ENCODE results near the gene TBC1D10B.
"Not testable (repeated sequence)": the region's sequence is repeated elsewhere in the genome, so short reads cannot be mapped to it uniquely, and the experiment has no call there.

Gene TBC1D10B

GRCh38 chr16:30324220-30324619 is 46.1 kb downstream of the TBC1D10B start:
- DNase-seq (ENCODE audit: low spot score), result not testable (repeated sequence)

- DNase-seq (ENCODE audit: low spot score), result not testable (repeated sequence)
Measured at GRCh38 chr16:30318647-30319046, 51.6 kb downstream of the TBC1D10B start.

- DNase-seq (ENCODE audit: low spot score), result not testable (repeated sequence)
Measured at GRCh38 chr16:30310937-30311336, 59.4 kb downstream of the TBC1D10B start.

- DNase-seq (ENCODE audit: low spot score), result not testable (repeated sequence)
Measured at GRCh38 chr16:30309255-30309654, 61.0 kb downstream of the TBC1D10B start.
